Embryonic facial prominence (tissue), 1 donor: Measurements from ENCODE around the gene NHS.

Source experiments
- DNase-seq: peaks from one replicate; pipeline ENCODE4 v3.0.0-alpha.2; 2016; ENCODE audit errors: extremely low spot score

NHS gene

GRCh38 chrX:17588303-17588702 lies 213.3 kb downstream of the NHS start:
- DNase-seq = no peak

GRCh38 chrX:17590892-17591740 lies 216.1 kb downstream of the NHS start:
- no peak for DNase-seq

DNA sequence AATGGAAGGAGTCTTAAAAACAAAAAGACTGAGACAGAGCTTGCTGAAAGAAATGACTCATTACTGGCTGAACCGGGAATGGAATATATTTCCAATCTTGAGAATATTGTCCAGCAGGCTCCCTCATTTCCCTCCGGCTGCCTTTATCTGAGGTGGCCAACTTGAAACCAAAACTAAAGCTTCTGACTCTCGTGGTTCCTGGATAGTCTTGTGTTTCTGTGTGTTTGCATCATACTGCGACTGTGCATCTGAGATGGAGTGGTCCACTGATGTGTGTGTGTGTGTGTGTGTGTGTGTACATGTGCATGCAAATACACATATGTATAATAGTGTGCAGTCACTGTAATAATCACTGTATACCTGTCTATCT lies 216.7 kb downstream of the NHS start:
- no peak for DNase-seq

DNA sequence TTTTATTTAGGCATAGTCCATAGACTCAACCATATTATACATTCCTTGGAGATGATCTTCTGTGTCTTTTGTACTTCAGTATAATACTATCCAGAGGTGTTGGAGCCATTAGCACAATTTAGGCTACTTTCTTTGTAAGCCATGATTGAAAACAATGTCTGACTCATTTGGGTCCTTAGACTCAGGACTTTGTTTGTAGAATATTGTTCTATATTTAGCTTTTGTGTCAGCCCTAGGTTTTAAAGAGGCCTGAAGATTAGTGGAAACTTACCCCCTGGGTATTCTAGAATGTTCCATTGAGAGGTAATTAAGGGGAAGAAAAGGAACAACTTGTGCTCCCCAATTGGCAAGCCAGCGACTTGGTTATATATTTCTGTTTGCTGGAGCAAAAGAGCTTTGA lies 217.1 kb downstream of the NHS start:
- no peak for DNase-seq

DNA sequence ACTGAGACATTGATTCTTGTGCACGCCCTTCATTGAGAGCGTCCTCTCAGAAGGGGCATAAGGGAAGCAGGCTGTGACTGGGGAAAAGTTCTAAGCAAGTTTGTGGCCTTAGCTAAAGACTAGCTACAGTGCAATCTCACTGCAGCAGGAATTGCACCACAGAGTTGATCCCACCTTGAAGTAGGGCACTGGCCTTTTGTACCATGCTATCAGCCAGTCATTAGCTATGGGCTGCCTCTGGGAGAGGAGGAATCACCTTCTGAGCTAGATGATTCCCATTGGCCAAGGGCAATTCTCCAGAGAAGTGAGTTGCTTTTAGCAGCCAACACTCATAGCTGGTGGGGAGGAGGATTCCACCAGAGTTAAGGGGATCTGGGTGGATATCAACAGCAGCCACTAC lies 219.7 kb downstream of the NHS start:
- no peak for DNase-seq

GRCh38 chrX:17595456-17596035 lies 220.5 kb downstream of the NHS start:
- DNase-seq = no peak

DNA sequence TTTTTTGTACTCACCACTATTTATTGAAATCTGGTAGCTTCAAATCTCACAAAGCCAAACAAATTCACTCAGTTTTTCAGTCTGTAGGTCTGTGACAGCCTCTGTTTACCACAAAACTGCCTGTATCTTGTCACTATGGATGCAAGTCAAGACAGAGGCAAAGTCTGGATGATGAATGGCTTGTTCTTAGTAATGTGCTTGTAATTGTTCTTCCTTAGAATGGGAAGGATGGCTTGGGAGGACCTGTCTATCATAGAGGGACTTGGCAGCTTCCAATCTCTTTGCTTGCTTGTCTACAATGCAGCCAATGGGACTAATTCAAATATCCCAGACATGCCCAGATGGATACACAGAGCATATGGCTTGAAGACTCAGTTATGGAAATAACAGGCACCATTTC lies 221.1 kb downstream of the NHS start:
- DNase-seq = no peak

GRCh38 chrX:17596546-17597205 lies 221.7 kb downstream of the NHS start:
- no peak for DNase-seq

DNA sequence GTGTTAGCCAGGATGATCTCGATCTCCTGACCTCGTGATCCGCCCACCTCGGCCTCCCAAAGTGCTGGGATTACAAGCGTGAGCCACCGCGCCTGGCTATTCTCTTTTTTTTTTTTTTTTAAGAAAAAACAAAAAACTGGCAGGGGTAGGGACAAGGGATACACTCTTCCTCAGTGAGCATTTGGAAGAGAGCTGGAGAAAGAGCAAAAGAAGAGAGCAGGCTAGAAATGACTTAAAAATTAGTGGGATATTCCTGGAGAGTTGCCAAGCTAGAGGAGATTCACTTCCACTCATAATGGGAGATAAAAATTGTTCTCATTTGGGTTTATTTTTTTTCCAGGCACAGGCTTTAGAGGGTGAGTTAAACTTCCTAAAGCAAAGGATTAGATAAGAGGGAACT lies 222.3 kb downstream of the NHS start:
- DNase-seq = no peak

DNA sequence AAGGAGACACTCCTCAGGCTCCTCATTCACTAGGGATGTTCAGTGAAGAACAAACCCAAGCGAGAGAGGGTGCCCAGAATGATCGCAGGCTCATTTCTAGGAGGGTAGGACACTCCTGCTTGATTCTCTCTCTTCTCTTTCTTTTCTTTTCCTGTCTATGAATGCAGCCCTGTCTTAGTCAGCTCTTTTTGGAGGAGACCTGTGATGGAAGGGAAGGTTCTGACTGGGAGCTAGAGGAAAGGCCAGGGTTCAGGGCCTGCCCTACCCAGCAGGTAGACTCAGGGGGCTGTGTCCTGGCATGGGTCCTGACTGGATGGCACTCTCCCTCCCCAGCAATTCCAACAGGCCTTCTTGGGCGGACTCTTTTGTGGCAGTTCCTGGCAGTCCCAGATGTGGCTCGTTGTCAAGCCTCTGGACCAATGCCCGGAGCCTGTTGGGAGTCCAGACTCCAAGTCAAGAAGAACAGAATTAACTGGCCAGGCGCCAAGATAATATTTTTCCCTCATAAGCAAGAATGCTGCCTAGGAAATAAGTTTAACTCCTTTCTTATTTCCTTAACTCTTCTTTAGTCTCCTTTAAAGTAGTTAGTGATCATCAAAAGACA lies 222.9 kb downstream of the NHS start:
- no peak for DNase-seq

DNA sequence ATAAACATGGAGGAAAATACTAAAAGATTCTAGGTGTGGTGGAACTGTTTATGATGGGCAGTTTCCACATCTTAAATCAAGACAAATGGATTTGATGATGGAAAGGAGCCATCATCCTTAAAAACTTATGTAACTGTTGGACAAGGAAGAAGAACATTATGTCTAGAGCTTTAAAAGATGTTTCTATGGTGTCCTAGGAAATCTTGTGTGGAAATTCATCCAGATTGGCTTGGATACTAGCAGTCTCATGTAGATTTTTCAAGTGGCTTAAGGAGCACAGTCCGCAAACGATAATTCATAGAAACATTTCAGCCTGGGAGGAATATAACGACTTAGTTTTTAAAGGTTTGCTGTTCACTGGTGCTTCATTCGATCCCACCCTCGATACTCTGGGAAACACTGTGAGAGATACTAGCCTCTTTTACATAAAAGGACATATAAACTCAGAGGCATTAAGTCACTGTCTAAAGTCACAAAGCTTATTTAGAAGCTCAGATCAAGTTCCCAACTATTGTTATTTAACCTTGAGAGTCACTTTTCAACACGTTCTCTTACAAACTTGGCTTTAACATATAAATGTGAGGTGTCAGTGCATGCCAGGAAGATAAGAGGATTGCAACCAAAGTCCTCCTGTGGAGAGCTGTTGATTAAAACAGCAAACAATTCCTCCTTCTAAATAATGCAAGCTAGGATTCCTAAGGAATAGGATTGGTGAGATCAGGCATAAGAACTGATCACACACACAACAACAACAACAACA lies 226.6 kb downstream of the NHS start:
- no peak for DNase-seq

GRCh38 chrX:17602245-17602644 lies 227.2 kb downstream of the NHS start:
- DNase-seq = no peak

DNA sequence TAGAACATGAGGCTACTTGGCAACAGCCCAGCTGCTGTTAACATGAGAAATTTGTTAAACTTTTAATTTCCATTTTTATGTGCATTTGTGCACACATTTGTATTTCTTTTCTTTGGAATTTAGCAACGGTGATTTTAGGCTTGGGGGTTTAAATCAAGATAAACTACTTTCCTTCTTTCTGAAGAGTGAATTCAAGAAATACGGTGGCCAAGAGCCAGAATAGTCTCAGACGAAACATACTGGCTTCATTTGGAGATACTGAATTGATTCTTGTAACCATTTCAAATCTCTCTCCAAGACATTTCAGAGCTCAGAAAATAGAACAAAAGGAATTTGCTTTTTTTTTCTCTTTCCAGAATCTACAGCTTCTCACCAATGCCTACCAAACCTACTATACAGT lies 228.2 kb downstream of the NHS start:
- no peak for DNase-seq

- no peak for DNase-seq
These were observed 230.7 kb downstream of the NHS start for GRCh38 chrX:17605676-17606075.

DNA sequence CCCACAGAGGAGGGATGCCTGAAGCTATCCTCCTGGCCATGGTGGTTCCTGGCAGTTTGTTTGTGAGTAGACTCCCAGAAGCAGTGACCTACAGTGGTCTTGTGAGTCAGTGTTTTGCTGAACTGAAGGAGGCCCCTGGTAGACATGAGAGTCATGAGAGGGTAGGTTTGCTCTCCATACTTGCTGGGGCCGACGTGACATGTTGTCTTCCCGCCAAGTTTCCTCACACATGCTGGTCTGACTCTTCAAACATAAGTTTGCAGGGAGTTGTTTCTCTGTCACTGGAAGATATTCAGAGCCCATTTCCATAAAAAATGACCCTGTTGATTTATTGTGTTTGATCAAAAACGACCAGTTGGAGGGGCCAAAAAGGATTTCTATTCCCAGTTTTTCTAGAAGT lies 231.2 kb downstream of the NHS start:
- no peak for DNase-seq

DNA sequence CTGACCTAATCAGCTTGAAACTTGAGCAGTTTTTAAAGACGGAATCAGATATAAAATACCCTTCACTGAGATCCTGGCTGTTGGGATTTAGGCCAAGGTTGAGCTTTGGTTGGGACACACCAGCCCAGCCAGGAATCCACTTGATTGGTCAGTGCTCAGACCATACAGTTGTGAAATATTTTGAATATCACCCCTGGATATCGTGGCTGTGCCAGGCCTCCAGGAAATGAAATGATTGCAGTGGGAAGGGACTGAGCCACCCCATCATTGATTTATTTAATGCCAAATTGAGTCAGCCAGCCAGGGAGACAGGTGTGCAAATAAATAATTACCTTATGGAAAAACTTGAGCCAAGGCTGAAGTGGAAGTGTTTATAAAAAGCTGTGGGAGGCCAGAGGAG lies 233.9 kb downstream of the NHS start:
- no peak for DNase-seq

GRCh38 chrX:17610788-17611187 lies 235.8 kb downstream of the NHS start:
- DNase-seq = no peak

GRCh38 chrX:17613979-17614588 lies 239.1 kb downstream of the NHS start:
- DNase-seq = no peak

GRCh38 chrX:17616936-17617335 lies 241.9 kb downstream of the NHS start:
- no peak for DNase-seq

DNA sequence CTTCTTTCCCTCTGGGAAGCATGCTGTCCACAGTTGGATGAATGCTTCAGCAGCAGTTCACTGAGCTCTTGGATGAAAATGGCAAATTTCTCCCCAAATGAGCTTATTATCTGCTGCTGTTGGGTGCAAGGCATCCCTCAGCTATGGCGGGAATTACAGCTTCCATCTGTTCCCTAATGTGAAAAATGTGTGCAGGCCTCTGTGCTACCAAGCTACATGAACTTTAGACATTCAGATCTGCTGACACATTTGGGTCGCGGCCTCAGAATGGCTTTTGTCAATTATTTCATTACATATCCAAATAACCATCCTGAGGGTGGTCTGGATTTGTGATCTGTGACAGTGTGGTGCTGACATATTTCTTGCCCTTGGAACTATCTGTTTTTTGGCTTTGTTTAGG lies 242.8 kb downstream of the NHS start:
- DNase-seq = no peak

DNA sequence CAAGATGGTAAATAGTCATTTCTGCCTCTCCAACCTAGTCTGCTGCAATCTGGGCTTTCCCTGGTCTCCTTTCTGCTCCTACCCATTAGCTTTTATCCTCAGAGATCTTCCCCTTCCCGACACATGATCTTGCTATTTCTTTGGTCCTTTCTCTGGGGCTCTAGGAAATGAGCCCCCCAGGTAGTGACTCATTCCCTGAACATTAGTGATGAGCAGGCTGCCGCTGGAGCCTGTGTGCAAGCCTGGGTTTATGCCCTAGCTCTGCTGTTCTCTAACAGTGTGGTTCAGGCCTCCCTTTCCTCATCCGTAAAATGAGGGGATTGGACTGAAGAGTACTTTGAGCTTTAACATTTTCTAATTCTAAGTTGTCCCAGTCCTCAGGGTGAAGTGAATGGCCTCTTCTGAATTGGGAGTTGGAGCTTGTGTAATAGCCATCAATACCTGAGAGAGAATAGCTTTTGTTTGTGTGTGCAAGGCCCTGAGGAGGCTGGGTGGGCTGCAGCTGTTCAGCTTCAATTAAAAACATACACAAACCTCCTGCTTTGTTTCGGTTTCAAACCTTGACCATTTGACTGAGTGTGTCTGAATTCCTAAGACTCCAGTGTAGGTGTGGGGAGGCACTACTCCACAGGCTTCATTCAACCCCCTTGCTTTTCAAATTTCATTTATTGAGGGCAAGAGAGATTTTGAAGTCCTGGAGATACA lies 246.7 kb downstream of the NHS start:
- no peak for DNase-seq
